ENCODE measurements around the gene AFTPH.

The AFTPH gene

DNA sequence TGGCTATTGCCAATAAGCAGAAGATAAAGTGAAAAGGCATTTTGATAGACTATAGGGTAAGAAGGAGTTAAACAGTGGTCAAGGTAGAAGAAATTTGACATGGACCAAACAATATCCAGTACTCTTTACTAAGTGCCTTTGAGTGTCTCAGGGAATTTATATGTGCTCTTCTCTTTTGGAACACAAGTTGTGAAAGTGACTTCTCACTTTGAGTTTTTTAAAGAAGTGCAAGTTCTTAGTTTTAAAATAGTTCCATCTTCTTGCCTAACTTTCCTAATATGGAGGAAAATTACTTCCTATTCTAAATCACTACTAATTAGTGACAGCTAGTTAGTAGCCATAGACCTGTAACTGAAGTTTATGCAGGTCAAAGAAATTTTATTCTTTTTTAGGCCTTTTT is 63.4 kb downstream of the AFTPH start:
- DNase-seq (ENCODE audit: low read depth): no peak

GRCh38 chr2:64591188-64591587 is 67.1 kb downstream of the AFTPH start:
- no peak for DNase-seq (ENCODE audit: low read depth)

DNA sequence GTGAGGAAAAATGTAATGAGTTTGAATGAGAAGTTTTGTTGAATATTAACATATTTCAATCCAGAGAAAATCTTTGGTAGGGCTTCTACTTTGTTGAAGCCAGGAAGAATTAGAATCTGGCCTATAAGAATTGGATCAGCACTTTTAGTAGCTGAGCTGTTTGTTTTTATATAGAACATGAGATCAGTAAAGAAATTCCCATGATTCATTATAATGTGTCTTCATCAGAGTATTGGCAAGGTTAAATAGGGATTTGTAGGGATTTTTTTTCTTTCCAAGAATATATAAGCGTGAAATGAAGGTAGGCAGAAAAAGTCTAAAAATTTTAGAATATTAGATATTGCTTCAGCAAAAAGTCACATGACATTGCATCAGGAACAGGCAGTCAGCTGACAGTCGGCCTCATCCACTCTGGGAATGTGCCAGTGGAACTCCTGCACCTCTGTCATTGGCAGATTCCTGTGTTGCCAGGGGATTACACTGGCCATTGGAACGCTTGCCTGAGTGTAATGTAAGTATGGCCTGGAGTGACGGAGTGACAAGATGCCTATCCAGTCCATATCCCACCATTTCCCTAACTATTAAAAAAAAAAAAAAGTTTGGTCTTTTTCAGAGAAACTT is 69.0 kb downstream of the AFTPH start:
- no peak for DNase-seq (ENCODE audit: low read depth)

DNA sequence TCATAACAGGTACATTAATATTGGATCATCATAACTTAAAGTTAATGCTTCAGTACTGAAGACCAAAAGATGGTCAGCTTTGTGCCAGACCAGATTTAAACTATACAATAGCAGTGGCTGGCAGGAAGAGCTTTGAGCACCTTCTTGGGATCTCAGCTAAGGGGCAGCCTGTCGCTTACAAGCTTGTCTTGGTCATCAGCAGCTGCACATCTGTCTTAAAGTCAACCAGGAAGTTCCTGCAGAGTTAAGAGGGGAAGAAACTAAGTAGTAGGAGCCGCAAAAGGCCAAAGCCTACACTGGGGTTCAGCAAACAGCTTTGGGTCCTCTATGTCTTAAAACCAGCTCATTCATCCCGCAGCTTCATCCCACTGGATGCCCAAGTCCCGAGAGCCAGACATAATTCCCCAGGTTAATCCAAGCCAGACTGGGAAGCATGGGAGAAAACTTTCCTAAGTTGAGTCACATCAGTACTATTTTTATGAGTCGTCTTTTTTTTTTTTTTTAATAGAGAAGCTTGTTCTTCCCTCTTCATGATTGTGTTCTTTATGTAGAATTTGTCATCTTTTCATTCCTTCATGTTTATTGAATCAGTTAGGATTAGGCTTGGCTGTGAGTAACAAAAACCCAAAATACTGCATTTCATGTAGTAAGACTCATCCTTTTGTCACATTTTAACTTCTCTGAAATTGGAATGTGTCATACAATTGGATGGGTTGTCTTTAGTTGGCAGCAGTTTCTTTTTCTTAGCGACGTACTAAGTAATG is 70.3 kb downstream of the AFTPH start:
- DNase-seq (ENCODE audit: low read depth): no peak

- DNase-seq (ENCODE audit: low read depth): no peak
These were observed 71.5 kb downstream of the AFTPH start for GRCh38 chr2:64595397-64596176.

GRCh38 chr2:64598226-64598625 is 74.1 kb downstream of the AFTPH start:
- DNase-seq (ENCODE audit: low read depth): no peak

GRCh38 chr2:64599469-64599868 is 75.3 kb downstream of the AFTPH start:
- no peak for DNase-seq (ENCODE audit: low read depth)

DNA sequence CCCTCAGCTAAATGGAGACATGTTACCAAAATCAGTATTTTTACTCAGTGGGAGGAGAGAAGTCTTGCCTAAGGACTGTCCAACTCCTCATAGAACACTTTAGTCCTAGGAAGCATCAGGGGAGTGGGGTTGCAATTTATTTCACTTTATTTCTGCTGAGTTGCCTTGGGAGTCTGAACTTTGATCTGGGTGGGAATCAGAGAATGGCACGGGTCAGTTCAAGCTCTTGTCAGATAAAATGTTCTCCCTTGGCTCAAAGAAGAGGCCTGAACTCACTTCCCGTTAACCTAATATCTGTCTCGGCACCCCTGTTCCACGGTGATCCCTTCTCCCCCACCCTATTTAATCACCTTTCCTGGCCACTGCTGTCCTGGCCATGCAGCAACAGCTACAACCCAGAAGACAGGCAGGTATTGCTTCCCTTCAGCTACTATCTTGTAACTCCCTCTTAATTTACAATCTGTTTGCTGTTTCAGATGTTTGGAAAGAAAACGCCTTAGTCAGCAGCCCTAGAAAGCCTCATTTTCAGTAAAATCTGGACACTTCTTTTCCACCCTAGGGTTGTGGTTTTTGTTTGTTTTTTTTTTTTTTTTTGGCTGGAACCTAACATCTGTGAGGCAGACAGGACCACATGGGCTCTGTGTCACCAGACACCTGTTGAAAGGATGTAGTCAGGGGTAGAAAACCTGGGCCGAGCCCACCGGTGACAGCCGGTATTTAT is 77.1 kb downstream of the AFTPH start:
- DNase-seq (ENCODE audit: low read depth): no peak

DNA sequence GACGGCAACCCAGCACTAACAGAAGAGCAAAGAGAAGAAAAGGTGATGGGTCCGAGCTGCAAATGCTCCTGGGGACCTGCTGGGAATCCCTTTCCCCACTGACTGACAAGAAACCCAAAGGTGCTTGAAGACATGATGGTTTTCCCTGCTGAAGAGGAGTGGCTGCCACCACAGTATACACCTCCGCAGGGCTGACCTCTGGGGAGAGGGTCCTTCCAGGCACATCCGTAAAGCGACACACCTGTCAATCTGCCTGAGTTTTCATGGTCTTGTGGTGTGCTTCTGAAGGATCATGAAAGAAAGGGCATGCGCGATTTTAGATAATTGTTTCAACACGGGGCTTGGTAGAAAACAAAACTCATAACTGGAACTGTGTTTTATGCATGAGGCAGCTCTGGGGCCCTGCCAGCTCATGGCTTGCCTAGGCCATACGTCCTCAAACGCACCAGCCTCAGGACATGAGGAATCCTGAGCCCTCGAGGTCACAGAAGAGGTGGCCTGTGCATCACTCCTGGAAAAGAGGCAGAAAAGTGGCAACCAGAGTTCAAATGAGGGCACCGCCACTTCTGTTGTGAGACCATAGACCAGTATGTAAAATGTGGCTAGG is 77.8 kb downstream of the AFTPH start:
- DNase-seq (ENCODE audit: low read depth): no peak

DNA sequence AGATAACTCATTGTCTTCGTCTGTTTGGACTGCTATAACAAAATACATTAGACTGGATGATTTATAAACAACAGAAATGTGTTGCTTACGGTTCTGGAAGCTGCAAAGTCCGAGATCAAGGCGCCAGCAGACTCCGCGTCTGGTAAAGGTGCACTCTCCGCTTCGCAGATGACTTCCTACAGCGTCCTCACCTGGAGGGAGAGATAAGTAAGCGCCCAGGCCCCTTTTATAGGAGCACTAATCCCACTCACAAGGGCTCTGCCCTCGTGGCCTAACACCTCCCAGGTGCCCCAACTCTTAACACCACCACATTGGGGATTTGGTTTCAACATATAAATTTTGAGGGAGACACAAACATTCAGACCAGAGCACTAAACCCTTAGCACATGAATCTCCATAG is 78.3 kb downstream of the AFTPH start:
- DNase-seq (ENCODE audit: low read depth): no peak

DNA sequence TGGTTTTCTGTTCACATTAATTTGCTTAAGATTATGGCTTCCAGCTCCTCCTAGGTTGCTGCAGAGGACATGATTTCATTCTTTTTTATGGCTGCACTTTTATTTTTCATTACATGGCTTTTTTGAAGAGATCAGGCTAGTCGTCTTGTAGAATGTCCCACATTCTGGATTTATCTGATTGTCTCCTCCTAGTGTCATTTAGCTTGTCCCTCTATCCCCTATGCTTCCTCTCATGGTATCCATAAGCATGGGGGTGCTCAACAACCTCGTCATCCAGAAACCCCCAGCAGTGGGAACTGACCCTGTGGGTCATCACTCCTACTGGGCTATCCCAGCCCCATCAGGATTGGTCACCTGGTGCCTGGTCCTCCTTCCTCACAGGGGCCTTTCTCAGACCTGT is 80.0 kb downstream of the AFTPH start:
- no peak for DNase-seq (ENCODE audit: low read depth)

DNA sequence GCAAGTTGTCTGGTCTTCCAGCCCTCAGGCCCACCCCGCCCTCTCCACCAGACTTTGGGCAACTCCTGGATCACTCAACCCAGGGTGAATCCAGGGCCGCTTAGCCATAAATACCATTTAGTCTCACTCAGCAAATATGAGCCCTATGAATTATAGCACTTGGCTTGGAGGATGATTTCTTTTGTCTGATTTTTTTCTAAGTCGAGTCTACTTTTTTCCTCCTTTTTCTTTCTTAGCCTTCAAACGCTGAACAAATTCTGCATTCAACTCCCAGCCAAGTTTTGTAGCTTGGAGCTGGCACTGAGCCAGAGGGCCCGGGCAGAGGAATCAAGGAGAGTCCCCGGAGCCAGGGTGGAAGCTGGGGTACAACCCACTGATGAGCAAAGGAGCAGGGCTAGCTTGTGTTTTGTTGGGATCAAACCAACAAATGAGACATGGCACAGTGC is 80.9 kb downstream of the AFTPH start:
- DNase-seq (ENCODE audit: low read depth): no peak

DNA sequence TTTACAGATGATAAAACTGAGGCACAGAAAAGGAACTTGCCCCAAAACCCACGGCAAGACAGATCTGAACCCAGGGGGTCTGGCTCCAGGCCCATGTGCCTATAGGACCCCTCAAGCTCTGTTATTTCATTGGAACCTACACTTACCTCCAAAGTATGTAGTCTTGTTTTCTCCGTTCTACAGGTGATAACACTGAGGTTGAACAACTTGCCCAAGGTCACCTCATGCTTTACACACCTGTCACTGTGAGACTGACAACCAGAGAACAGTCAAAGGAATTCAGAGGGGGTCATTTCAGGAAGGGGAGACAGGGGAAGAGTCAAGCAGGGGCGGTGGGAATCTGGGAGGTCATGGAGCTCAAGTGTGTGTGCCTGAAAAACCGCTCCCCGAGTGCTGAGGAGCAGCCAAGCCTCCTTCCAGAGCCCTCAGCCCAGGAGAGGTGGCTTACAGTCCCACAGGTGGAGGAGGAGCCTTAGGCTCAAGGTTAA is 81.9 kb downstream of the AFTPH start:
- DNase-seq (ENCODE audit: low read depth): no peak

DNA sequence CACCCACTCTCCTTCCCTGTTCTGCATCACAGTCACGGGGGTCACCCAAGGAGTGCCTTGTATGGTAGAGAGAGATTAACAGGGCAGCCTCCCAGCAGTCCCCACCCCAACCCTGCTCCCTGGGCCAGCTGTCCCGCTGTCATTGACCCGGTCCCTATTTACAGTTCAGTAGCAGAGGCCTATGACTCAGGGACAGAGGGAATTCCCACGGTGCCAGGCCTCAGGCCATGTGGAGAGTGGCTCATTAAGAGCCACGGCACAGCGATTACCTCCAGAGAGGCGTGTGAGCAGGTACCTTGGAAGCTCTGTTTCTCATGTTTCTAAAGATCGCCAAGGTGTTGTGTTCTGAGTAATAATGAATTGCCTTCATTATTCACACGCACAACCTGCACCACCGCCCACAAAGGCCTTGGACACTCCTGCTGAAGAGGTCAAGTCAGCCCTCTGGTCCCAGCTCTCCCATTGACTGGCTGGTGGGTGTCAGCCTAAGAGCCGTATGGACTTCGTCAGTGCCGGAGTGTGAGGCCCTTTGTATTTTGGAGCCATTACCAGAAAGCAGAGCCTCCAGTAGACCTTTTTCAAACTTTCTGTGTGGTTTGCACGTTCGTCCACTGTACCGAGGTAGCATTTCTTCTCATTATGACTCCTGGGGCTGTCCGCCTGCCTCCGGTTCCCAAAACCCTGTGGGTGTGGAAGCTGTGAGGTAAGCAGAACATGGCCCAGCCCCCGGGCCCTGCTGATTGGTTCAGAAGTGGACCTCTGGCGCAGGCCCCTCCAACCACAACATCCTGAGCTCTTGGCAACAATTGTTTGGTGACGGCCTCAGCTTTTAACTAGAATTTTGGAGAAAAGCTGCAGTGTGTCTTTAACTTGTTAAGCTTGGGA is 82.6 kb downstream of the AFTPH start:
- DNase-seq (ENCODE audit: low read depth): peak; percentile 79

GRCh38 chr2:64607381-64608304 is 83.5 kb downstream of the AFTPH start:
- no peak for DNase-seq (ENCODE audit: low read depth)

DNA sequence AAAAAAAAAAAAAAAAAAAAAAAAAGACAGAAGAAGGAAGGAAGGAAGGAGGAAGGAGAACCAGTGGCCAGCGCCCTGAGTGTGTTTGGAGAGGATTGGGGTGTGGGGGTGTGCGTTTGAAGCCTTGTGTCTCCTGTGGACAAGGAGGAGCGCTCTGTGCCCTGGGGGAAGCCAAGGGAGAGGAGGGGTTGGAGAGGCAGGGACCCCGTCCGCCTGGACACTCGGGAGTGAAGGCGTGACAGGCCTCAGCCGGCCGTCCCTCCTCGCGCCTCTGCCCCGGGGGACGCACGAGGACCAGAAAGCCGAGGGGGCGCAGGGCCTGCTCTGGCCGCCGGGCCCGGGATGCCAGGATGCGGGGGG is 84.7 kb downstream of the AFTPH start:
- no peak for DNase-seq (ENCODE audit: low read depth)

GRCh38 chr2:64609227-64609941 is 85.3 kb downstream of the AFTPH start:
- DNase-seq (ENCODE audit: low read depth): peak; percentile 58

GRCh38 chr2:64609942-64610281 is 85.8 kb downstream of the AFTPH start:
- no peak for DNase-seq (ENCODE audit: low read depth)

DNA sequence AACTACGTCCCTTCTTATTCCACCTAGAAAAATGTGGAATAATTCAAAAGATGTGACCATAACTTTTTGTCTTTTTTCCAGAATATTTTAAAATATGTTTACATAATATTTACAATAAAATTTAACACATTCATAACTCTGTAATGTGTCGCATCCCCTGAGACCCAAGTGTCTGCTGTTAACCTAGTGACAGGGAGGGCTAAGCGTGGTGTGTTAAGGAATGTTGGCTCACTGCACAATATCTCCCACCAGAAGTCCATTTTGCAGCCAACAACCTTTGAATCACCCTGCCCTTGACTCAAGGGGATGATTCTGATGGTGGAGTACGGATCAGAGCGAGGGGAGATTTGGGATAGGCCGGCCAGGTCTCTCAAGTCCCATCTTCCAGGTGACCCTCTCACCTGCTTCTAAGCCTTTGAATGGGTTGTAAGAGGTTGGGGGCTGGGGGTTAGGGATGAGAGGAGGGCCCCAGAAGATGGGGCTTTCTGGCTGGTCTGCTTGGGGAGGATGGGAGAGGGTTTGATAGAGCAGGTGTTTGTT is 86.3 kb downstream of the AFTPH start:
- no peak for DNase-seq (ENCODE audit: low read depth)

Measured in stimulated activated CD8-positive, alpha-beta memory T cell treated with anti-CD3 and anti-CD28 coated beads, Interleukin-4, amount 100 ng/mL, for 24 hours (primary cell).